T-helper 2 cell treated with Interferon-gamma antibody and Interleukin-4, amounts not matched to agents 100 ng/mL and 5 ng/mL, for 36 hours (primary cell): Measurements from ENCODE around the gene PCMT1. TPM values are rescaled to one million over a fixed set of nuclear protein-coding genes. Genes with fewer than 3 reads are reported as not detected.
"Not testable (repeated sequence)": the region's sequence is repeated elsewhere in the genome, so short reads cannot be mapped to it uniquely, and the experiment has no call there.

ENCODE experiments used
- intact Hi-C: fragments of 100-400 bp; cut with micrococcal nuclease; formaldehyde crosslinking; loops from one replicate; pipeline ENCODE4 v1.15.1; 2023
- total RNA-seq: library from RNA; stranded (reverse); gene quantifications from 2 replicates; pipeline ENCODE4 v1.2.3, GENCODE V29; 2022

Gene PCMT1
- total RNA-seq, 1 donor from 2014 or later = 88.0 TPM

- intact Hi-C loops = no loop called here
These were observed 102.6 kb downstream of the PCMT1 start for GRCh38 chr6:149852180-149852579.

DNA sequence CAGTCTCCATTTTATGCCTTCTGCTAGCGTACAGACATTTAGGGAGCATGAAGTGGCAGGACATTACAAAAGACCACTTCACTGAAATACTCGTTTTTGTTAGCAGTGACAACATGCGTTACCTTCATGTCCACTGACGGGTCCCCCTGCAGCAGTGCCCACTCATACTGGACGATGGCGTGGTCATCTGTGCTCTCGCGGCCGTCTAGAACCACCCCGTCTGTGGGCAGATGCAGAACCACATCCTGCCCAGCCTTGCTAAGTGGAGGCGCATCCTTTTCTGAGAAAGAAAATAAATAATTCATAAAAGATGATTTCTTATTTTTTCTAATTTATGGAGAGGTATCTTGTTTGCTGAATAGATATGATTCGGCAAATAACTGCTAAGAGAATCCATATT lies 103.3 kb downstream of the PCMT1 start:
- intact Hi-C loops = no loop called here

DNA sequence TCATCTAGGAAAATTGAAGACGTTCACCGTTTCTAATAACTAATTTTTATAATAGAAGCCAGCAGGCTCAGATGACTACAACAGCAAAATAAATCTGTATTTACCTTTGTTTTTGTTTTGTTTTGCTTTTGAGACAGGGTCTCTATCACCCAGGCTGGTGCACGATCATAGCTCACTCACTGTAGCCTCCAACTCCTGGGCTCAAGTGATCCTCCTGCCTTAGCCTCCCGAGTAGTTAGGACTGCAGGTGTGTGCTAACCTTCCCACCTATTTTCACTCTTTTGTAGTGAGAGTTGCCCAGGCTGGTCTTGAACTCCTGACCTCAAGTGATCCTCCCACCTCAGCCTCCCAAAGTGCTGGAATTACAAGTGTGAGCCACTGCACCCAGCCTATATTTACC lies 104.5 kb downstream of the PCMT1 start:
- intact Hi-C loops = not testable (repeated sequence)

DNA sequence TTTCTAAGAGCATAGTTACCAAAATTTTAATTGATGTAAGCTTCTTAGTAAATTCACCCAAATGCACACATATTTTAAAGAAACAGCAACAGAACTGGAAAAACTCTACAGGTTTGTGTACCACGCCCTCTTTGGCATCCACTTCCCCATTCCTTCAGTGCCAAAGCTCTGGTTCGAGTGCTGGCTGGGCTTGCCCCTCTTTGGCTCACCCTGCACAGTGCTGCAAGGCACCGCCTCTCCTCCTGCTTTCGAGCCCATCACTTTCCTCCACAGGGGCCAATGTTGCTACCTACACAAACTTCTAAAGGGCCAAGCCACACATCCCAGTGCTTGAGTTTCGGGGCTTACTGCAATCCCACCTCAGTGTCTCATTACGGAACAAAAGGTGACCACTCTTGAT lies 105.0 kb downstream of the PCMT1 start:
- intact Hi-C loops = no loop called here

DNA sequence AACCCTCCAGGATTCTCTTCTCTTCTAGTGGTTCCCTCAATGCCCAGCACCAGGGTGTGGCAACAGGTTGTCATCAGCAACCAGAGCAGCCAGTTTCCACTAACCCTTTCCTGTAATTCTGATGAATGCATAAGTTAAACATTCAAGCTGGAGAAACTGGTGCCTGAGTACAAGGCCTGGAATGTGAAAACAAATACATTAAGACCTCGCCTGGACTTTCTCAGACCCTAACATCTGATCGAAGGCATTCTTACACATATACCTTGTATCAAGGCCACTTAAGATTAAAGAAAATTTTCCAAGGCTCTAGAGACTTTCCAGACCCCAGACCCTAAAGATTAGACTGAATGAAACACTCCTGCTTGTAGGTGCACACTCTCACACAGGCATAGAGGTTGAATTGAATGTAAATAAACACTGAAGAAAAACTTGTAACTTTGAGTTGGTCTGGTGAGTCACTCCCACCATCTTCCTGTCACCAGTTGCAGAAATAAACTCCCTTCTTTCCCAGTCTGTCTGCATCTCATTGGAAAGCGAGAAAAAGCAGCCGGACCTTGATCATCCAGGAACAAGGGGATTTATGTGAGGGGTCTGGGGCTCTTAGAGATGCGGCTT lies 105.6 kb downstream of the PCMT1 start:
- intact Hi-C loops = no loop called here

GRCh38 chr6:149855741-149856140 lies 106.2 kb downstream of the PCMT1 start:
- intact Hi-C loops = no loop called here

DNA sequence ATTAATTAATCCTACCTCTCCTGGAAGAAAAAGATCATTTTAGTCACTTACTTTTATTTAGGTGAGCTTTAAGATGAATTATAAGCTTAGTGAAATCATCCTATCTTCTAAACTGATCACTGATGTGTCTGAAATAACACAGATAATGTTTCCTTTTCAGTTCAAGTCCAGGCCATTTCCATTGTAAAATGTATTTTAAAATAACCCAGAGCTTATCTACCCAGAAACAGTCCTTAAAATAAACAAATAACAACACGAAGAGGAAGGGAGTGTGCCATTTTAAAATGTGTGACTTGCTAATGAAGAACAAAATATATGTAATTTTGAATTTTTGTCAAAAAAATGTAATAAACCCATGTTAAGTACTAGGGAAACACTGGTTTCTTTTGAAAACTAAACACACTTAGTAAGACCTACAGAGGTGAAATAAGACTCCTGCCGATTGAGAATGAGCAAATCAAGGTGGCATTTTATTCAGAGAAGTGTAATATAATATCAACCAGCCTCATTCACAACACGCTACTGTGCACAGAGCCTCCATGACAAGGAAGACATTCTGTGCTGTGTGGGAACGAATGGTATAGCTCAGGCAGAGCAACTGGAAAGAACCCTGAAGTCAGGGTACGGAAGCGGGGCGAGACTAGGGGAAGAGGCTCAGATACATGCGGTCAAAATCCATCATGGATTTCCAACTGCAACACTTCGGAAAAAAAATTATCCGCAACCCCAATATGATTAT lies 106.9 kb downstream of the PCMT1 start:
- intact Hi-C loops = no loop called here

- intact Hi-C loops = no loop called here
These were observed 108.0 kb downstream of the PCMT1 start for GRCh38 chr6:149857541-149857940.

- intact Hi-C loops = no loop called here
These were observed 109.8 kb downstream of the PCMT1 start for GRCh38 chr6:149859368-149859767.

- intact Hi-C loops = no loop called here
These were observed 110.4 kb downstream of the PCMT1 start for GRCh38 chr6:149859938-149860337.

- intact Hi-C loops = no loop called here
These were observed 110.9 kb downstream of the PCMT1 start for GRCh38 chr6:149860513-149860833.

Other genes starting within 250 kb of the PCMT1 start
- 18.3 and 18.6 TPM in 2 replicates for gene PPIL4, start 203.7 kb upstream of the PCMT1 start, total RNA-seq
- gene GINM1, start 183.4 kb upstream of the PCMT1 start, total RNA-seq = 15.1 and 17.7 TPM in 2 replicates
- 22.3 and 23.3 TPM in 2 replicates for gene KATNA1, start 101.0 kb upstream of the PCMT1 start, total RNA-seq
- 37.9 and 40.1 TPM in 2 replicates for gene LATS1, start 31.6 kb upstream of the PCMT1 start, total RNA-seq
- 69.2 and 72.2 TPM in 2 replicates for gene NUP43, start 3.2 kb upstream of the PCMT1 start, total RNA-seq
- 2.9 and 3.4 TPM in 2 replicates for gene LRP11, start 114.6 kb downstream of the PCMT1 start, total RNA-seq
- gene RAET1E, start 148.4 kb downstream of the PCMT1 start, total RNA-seq = not detected in 2 replicates
- not detected in 2 replicates for gene RAET1G, start 173.4 kb downstream of the PCMT1 start, total RNA-seq
- 0.16 and 0.50 TPM in 2 replicates for gene ULBP2, start 192.3 kb downstream of the PCMT1 start, total RNA-seq
- gene ULBP1, start 214.2 kb downstream of the PCMT1 start, total RNA-seq = 0.27 and 0.39 TPM in 2 replicates